Ureter (tissue), 1 donor: ENCODE measurements around the gene KCNAB1. TPM values are rescaled to one million over a fixed set of nuclear protein-coding genes. Genes with fewer than 3 reads are reported as not detected.

Experiments used
- DNase-seq: peaks from one replicate; pipeline ENCODE4 v3.0.0-alpha.2; 2020; ENCODE audit warnings: low spot score
- total RNA-seq: library from RNA; stranded (reverse); gene quantifications from one replicate; pipeline ENCODE4 v1.2.4, GENCODE V29; 2023
- donor health status: DM: yes; HTN: yes; CAD: no.

The KCNAB1 gene
- total RNA-seq, 1 donor from 2014 or later: 9.1 TPM

DNA sequence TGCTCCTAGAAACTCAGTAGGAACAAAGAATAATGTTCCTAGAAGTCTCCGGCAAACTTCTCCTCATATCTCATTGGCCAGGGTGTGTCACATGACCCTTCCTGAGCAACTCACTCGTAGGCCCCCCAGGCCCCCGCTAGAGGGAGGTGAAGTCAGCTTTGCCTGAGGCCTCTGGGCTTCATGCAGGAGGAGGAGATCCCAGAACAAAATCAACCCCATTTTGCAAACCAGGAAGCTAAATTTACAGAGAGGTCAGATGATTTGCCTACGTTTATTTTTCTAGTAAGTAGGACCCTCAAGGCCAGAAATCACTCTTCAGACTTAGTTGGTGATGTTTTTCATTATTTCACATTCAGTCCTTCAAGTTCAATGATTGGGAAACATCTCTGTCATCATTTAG, 335.5 kb downstream of the KCNAB1 start:
- no peak for DNase-seq

GRCh38 chr3:156456771-156457224, 336.4 kb downstream of the KCNAB1 start:
- DNase-seq: no peak

- no peak for DNase-seq
These were observed 339.1 kb downstream of the KCNAB1 start for GRCh38 chr3:156459434-156459833.

- DNase-seq: no peak
These were observed 339.8 kb downstream of the KCNAB1 start for GRCh38 chr3:156460206-156460611.

- no peak for DNase-seq
These were observed 341.5 kb downstream of the KCNAB1 start for GRCh38 chr3:156461889-156462288.

- DNase-seq: no peak
These were observed 342.7 kb downstream of the KCNAB1 start for GRCh38 chr3:156463123-156463522.

DNA sequence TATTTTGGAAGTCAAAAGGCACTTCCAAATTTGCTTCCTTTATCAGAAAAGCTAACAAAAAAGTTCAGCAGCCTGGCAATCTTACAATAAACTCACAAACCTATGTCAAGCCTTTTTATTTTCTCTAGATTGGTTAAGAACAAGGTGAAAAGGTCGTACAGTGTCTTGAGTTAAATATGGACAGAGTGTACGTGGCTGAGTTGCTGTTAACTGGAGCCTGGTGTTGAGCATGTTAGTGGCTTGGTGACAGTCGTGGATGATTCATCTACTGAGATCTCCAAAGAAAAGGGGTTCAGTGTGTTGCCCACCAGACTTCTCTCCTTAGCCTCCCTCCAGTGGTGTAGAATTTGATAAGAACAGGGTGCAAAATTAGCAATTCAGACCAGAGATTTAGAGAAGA, 344.8 kb downstream of the KCNAB1 start:
- no peak for DNase-seq

DNA sequence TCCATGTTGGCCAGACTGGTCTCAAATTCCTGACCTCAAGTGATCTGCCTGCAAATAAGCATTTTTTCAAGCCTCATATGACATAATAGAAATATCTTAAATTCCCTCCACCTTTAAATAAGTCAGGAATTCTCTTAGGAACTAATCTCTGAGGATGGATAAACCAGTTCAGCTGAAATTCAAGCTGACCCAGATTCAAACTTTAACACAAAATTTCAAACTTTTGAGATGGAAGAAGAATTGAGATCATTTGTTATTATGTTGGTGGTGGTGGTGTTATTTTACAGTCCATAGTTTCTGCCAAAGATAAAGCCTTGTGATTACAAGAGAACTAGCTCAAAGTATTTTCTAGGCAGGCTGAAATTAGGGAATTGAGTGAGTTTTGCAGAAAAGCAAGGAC, 349.1 kb downstream of the KCNAB1 start:
- DNase-seq: no peak

GRCh38 chr3:156471431-156471830, 351.1 kb downstream of the KCNAB1 start:
- no peak for DNase-seq

GRCh38 chr3:156472150-156472549, 351.8 kb downstream of the KCNAB1 start:
- DNase-seq: no peak

DNA sequence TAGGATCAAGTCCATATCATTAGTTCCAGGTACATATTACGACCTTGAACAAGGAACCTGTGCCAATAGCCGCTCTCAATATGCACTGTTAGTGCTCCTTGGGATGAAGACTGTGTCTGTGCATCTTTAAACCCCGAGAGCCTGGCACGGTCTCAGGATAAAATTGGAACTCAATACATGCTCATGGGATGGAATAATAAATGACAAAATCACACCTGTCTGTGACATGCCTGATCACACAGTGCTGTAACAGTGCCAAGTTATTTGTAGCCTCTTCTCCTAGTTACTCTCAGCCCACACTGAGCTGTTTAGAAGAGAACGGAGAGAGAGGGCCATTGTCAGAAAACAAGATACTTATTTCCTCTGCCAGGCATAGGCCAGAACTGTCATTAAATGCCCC, 352.3 kb downstream of the KCNAB1 start:
- no peak for DNase-seq

- DNase-seq: no peak
These were observed 353.0 kb downstream of the KCNAB1 start for GRCh38 chr3:156473341-156473740.

GRCh38 chr3:156474560-156475389, 354.4 kb downstream of the KCNAB1 start:
- no peak for DNase-seq

DNA sequence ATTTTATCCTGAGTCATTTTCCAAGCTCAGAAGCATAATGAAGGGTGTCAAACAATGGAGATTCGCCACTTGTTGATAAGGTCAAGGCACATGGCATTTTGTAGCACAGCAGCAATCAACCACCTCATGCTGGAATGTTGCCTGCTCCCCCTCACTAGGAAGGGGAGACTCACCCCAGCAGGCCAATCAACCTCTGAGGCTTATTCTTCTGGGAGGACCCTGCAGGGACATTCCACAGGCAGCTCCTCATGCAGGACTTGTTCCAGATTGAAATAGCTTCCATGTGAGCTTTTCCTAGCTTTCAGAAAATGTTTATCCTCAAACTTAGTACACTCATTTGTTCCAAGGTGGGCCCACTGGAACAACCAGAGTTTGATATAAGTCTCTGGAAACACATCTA, 356.9 kb downstream of the KCNAB1 start:
- DNase-seq: no peak

DNA sequence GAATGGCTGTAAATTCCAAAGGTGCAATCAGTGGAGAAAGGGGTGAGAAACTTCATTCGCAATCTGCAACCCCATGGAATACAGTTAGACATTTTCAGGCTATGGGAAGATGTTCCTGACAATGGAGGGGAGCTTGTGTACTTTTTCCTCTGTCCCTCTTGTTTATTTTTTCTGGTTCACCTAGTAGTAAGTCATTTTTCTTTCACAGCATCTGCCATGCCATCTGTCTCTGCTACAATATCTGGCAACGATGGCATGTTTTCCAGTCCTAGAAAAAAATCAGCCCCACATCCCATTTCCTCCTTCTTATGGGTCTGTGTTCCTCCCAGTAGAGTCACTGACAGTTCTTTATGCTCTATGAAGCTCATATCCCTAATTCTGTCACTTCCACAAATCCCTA, 358.5 kb downstream of the KCNAB1 start:
- no peak for DNase-seq

GRCh38 chr3:156479604-156480003, 359.2 kb downstream of the KCNAB1 start:
- DNase-seq: no peak

GRCh38 chr3:156480949-156481348, 360.6 kb downstream of the KCNAB1 start:
- DNase-seq: no peak

DNA sequence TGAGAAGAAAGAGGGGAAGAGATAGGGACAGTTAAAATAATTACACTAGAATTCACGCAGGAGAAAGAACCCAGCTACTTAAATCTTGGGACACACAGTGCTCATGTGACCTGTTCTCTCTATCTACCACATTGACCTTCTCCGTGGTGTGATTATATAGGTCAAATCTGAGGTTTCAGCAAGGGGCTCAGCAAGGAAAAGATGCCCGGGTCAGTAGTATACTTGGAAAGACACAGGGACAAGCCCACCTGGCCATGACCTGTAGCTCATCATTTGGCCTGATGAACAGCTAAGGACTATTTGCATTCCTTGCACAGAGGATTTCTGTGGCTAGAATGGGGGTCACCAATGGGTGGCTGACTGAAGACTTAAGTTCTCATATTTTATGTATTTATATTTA, 362.6 kb downstream of the KCNAB1 start:
- no peak for DNase-seq

DNA sequence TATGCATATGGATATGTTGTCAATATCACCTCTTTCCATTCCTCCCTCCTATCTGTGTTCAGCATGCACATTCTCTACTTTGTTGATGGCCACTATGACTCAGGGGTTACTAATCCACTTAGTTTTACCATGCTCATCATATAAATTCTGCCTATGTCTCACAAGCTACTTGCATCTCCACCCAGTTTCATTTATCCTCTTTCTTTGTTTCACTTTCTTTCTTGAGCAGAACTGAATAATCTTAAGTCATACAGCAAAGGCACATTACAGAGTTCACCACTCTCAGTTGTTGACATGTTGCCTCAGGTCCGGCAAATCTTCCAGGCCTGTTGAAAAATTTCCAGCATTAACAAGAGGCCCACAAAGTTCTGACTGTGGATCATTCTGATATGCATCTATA, 363.0 kb downstream of the KCNAB1 start:
- DNase-seq: no peak

GRCh38 chr3:156483961-156484787, 363.8 kb downstream of the KCNAB1 start:
- no peak for DNase-seq

GRCh38 chr3:156488767-156489166, 368.4 kb downstream of the KCNAB1 start:
- no peak for DNase-seq

DNA sequence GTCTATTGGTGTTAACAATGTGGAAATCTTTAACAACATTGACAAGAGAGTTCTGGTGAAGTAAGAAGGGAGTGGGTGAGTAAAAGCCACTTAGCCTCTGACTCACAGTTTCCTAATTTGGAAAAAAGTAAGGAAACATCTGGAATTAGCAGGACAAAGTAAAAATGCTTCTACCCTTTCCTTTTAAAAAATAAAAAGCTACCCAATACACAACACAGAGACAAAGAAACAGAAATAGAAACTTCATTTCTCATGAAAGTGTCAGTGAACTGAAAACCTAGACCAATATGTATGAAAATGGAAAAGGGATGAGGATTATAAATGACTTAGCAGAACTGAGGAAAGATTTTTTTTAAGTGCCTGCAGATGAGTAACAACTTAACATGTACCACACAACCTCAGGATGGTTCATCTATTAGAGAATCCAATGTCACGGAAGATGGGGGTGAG, 369.1 kb downstream of the KCNAB1 start:
- no peak for DNase-seq

GRCh38 chr3:156491192-156491591, 370.8 kb downstream of the KCNAB1 start:
- no peak for DNase-seq
